Stimulated activated CD8-positive, alpha-beta memory T cell treated with anti-CD3 and anti-CD28 coated beads, Interleukin-2, amount 100 ng/mL, for 1 hour (primary cell): Measurements from ENCODE around the gene GZMM.

Source experiments
- DNase-seq, 2 donors: peaks; one replicate each; pipeline ENCODE4 v3.0.0-alpha.2; 2020; ENCODE audit warnings: low read depth in 2 of 2

Gene GZMM

GRCh38 chr19:597406-598315 lies 53.8 kb downstream of the GZMM start:
- DNase-seq: no peak
